Mesendoderm (in vitro differentiated cells): ENCODE data around the gene PRKN.

Experiments used
- DNase-seq: peaks from one replicate; pipeline ENCODE4 v3.0.0; 2013
- H2AK5ac ChIP-seq: 2 replicates; pipeline ENCODE4 v1.6.1; 2013; ENCODE audit warnings: low read length, inconsistent platforms
- H2BK120ac ChIP-seq: 2 replicates; pipeline ENCODE4 v1.6.1; 2013; ENCODE audit warnings: low read depth, mild to moderate bottlenecking, low read length, moderate library complexity, mixed read lengths
- H2BK15ac ChIP-seq: replicated peaks from 2 replicates; pipeline ENCODE4 v1.6.1; 2013; ENCODE audit warnings: low read depth, mild to moderate bottlenecking, moderate library complexity
- H2BK5ac ChIP-seq: 2 replicates; pipeline ENCODE4 v1.6.1; 2013; ENCODE audit warnings: low read length, inconsistent platforms
- H3K18ac ChIP-seq: 2 replicates; pipeline ENCODE4 v1.6.1; 2013; ENCODE audit warnings: mild to moderate bottlenecking, low read length, mixed read lengths
- H3K23ac ChIP-seq: one replicate; pipeline ENCODE4 v1.6.1; 2013; ENCODE audit warnings: low read length
- H3K27ac ChIP-seq: 2 replicates; pipeline ENCODE4 v1.5.1; 2013; ENCODE audit warnings: low read depth, mild to moderate bottlenecking, inconsistent platforms, low read length, moderate library complexity
- H3K27me3 ChIP-seq: 2 replicates; pipeline ENCODE4 v1.6.1; 2013; ENCODE audit warnings: low read length, control low read depth, mild to moderate bottlenecking, inconsistent platforms; ENCODE audit not compliant: insufficient read depth, poor library complexity
- H3K36me3 ChIP-seq: 2 replicates; pipeline ENCODE4 v1.6.1; 2013; ENCODE audit warnings: low read length, inconsistent platforms; ENCODE audit not compliant: control insufficient read depth, insufficient read depth
- H3K4ac ChIP-seq: one replicate; pipeline ENCODE4 v1.6.1; 2013; ENCODE audit warnings: low read depth, mild to moderate bottlenecking, low read length, moderate library complexity
- H3K4me1 ChIP-seq: 2 replicates; pipeline ENCODE4 v1.6.1; 2013; ENCODE audit warnings: low read depth, low read length, inconsistent platforms; ENCODE audit not compliant: control insufficient read depth
- H3K4me2 ChIP-seq: 2 replicates; pipeline ENCODE4 v1.6.1; 2013; ENCODE audit warnings: low read length
- H3K4me3 ChIP-seq: 2 replicates; pipeline ENCODE4 v1.5.1; 2013; ENCODE audit warnings: mild to moderate bottlenecking, low read length
- H3K56ac ChIP-seq: one replicate; pipeline ENCODE4 v1.6.1; 2013; ENCODE audit warnings: low read length
- H3K79me1 ChIP-seq: 2 replicates; pipeline ENCODE4 v1.6.1; 2013; ENCODE audit warnings: low read length, inconsistent platforms
- H3K79me2 ChIP-seq: 2 replicates; pipeline ENCODE4 v1.6.1; 2013; ENCODE audit warnings: mild to moderate bottlenecking, low read length; ENCODE audit not compliant: control insufficient read depth, insufficient read depth
- H3K9ac ChIP-seq: 2 replicates; pipeline ENCODE4 v1.6.1; 2013; ENCODE audit warnings: low read length, inconsistent platforms
- H4K5ac ChIP-seq: one replicate; pipeline ENCODE4 v1.6.1; 2013; ENCODE audit warnings: low read length
- H4K8ac ChIP-seq: one replicate; pipeline ENCODE4 v1.6.1; 2013; ENCODE audit warnings: low read depth, mild to moderate bottlenecking, control low read depth, low read length, moderate library complexity
- WGBS: extraction: QIAGEN DNeasy Blood & Tissue Kit; methylation state at CpG from one replicate; pipeline ENCODE4 v1.1.7; 2013; ENCODE audit warnings: low lambda C conversion rate, missing lambda C conversion rate; ENCODE audit not compliant: insufficient coverage; ENCODE audit errors: extremely low coverage; 5-methylcytosine and 5-hydroxymethylcytosine counted together

Gene PRKN

DNA sequence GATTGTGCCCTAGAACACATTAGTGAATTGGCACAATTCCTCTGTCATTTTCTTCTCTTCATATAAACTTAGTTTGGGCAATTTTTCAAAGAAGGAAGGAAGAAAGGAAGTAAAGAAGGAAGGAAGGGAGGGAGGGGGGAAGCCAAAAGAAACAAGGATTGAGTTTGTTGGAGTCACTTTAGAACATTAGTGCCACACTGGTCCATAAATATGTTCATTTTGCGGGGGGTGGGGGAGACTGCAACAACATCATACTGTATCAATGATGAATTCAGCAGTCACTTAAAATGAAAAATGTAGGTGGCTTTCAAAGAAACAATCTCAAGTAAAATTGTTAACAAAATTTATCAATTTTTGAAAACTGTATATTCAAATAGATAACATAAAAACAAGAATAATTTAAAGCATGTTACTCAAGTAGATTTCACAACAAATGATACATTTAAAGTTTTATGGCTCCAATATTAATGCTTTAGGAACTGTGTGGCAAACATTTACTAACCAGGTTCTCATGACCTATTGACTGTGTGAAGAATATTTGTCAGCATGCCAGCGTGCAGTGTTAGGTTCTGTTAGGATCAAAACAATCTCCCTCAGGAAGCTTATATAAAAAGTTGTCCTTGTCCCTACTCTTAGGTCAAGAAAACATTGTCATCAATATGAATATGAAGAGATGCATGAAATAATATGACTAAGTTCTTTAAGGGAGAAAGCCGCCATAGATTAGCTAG lies 1245.6 kb downstream of the PRKN start:
- Histone ChIP-seq H3K27me3 (no peaks in the 10 kb centered on the region), H2AK5ac (no peak overlapping the region), H4K8ac (no peak overlapping the region), H4K5ac (no peak overlapping the region), H3K79me2 (no peaks in the 10 kb centered on the region), H3K23ac (no peak overlapping the region), H3K18ac (no peak overlapping the region), H3K79me1 (no peaks in the 10 kb centered on the region), H2BK5ac (no peak overlapping the region), H2BK15ac (no peak overlapping the region), H3K27ac (no peak overlapping the region), H3K4me2 (no peak overlapping the region), H3K4me1 (no peaks in the 10 kb centered on the region), H3K9ac (no peak overlapping the region), H3K56ac (no peak overlapping the region), H3K36me3 (no peaks in the 10 kb centered on the region), H3K4ac (no peak overlapping the region), H2BK120ac (no peak overlapping the region), H3K4me3 (no peak overlapping the region)
- WGBS, result no CpG with 5 or more reads among the region's 3 CpGs
- no peak for DNase-seq

GRCh38 chr6:161480421-161481155 lies 1247.0 kb downstream of the PRKN start:
- no peaks in the 10 kb centered on the region for H3K27me3 ChIP-seq
- H4K8ac ChIP-seq, result no peak overlapping the region
- no peak overlapping the region for H2BK15ac ChIP-seq
- no peak overlapping the region for H3K56ac ChIP-seq
- no peaks in the 10 kb centered on the region for H3K4me1 ChIP-seq
- no peak overlapping the region for H2BK120ac ChIP-seq
- DNase-seq, result no peak
- no peaks in the 10 kb centered on the region for H3K79me2 ChIP-seq
- H3K9ac ChIP-seq, result no peak overlapping the region
- H3K27ac ChIP-seq, result no peak overlapping the region
- H3K18ac ChIP-seq, result no peak overlapping the region
- H3K4me2 ChIP-seq, result no peak overlapping the region
- no peak overlapping the region for H4K5ac ChIP-seq
- no peaks in the 10 kb centered on the region for H3K36me3 ChIP-seq
- no peaks in the 10 kb centered on the region for H3K79me1 ChIP-seq
- H3K4me3 ChIP-seq, result no peak overlapping the region
- H2BK5ac ChIP-seq, result no peak overlapping the region
- WGBS, result no CpG with 5 or more reads among the region's 12 CpGs
- H2AK5ac ChIP-seq, result no peak overlapping the region
- H3K23ac ChIP-seq, result no peak overlapping the region
- no peak overlapping the region for H3K4ac ChIP-seq

- Histone ChIP-seq H3K79me1 (no peaks in the 10 kb centered on the region), H3K56ac (no peak overlapping the region), H4K5ac (no peak overlapping the region), H3K27ac (no peak overlapping the region), H2AK5ac (no peak overlapping the region), H2BK5ac (no peak overlapping the region), H3K36me3 (no peaks in the 10 kb centered on the region), H3K23ac (no peak overlapping the region), H4K8ac (no peak overlapping the region), H3K4me3 (no peak overlapping the region), H3K27me3 (no peaks in the 10 kb centered on the region), H2BK120ac (no peak overlapping the region), H3K4me2 (no peak overlapping the region), H3K4ac (no peak overlapping the region), H3K9ac (no peak overlapping the region), H3K79me2 (no peaks in the 10 kb centered on the region), H2BK15ac (no peak overlapping the region), H3K4me1 (no peaks in the 10 kb centered on the region), H3K18ac (no peak overlapping the region)
- no peak for DNase-seq
- no CpG with 5 or more reads among the region's 4 CpGs for WGBS
Measured at GRCh38 chr6:161479376-161479775, 1248.2 kb downstream of the PRKN start.

DNA sequence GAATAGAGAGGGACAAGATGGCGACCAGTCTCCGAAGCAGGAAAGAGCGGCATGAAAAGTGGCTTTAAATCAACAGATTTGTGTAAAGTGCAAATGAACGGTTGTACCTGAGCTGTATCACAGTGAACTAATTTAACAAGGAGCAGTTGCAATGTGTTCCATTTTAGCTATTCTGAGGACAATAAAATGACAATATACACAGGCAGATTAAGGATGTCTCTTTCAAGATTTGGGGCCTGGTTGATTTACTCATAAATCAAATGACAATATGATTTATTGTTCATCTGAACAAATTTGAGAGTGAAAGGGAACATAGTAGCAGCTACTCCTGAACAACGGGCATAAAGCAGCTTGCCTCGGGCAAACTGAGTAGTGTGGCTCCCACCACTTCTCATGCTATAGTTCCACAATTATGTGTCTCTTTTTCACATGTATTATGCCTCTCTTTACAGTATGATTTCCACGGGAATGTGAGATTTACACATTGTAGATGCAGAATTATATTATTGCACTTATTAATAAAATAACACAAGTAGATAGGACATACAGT lies 1249.6 kb downstream of the PRKN start:
- H2AK5ac ChIP-seq, result no peak overlapping the region
- no peak overlapping the region for H2BK15ac ChIP-seq
- no peak overlapping the region for H2BK5ac ChIP-seq
- no peaks in the 10 kb centered on the region for H3K27me3 ChIP-seq
- WGBS, result no CpG with 5 or more reads among the region's 7 CpGs
- no peak overlapping the region for H3K23ac ChIP-seq
- H3K9ac ChIP-seq, result no peak overlapping the region
- H4K8ac ChIP-seq, result no peak overlapping the region
- H3K56ac ChIP-seq, result no peak overlapping the region
- no peak overlapping the region for H3K4ac ChIP-seq
- H3K4me1 ChIP-seq, result no peaks in the 10 kb centered on the region
- H3K4me2 ChIP-seq, result no peak overlapping the region
- H4K5ac ChIP-seq, result no peak overlapping the region
- H3K4me3 ChIP-seq, result no peak overlapping the region
- no peak overlapping the region for H3K27ac ChIP-seq
- no peaks in the 10 kb centered on the region for H3K36me3 ChIP-seq
- no peak for DNase-seq
- H2BK120ac ChIP-seq, result no peak overlapping the region
- H3K79me2 ChIP-seq, result no peaks in the 10 kb centered on the region
- H3K79me1 ChIP-seq, result no peaks in the 10 kb centered on the region
- H3K18ac ChIP-seq, result no peak overlapping the region

DNA sequence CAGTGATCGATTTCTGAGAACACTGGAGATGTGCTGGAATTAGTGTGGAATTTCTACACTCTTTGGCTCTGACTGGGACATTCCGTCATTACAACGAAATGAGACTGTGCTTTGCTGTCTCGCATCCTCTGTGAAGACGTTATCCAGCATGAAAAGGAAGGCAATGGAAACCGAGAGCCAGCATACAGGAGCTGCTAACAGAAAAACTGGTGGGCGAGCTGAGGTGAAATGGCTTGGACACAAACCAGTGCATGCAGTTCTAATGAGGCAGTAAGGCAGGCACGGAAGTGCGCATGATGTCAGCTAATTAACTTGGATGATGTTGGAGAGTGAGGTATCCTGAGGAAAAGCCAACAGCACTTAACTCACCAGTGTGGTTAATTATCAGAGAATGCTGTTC lies 1250.9 kb downstream of the PRKN start:
- H3K4me3 ChIP-seq, result no peak overlapping the region
- H3K36me3 ChIP-seq, result no peaks in the 10 kb centered on the region
- no peak overlapping the region for H3K18ac ChIP-seq
- H4K5ac ChIP-seq, result no peak overlapping the region
- H2AK5ac ChIP-seq, result no peak overlapping the region
- H3K4me1 ChIP-seq, result no peaks in the 10 kb centered on the region
- no peak overlapping the region for H4K8ac ChIP-seq
- H3K23ac ChIP-seq, result no peak overlapping the region
- no peak overlapping the region for H2BK5ac ChIP-seq
- DNase-seq, result no peak
- H3K9ac ChIP-seq, result no peak overlapping the region
- no peaks in the 10 kb centered on the region for H3K79me1 ChIP-seq
- no peak overlapping the region for H2BK120ac ChIP-seq
- no peak overlapping the region for H3K4me2 ChIP-seq
- no peaks in the 10 kb centered on the region for H3K79me2 ChIP-seq
- H3K56ac ChIP-seq, result no peak overlapping the region
- WGBS, result no CpG with 5 or more reads among the region's 9 CpGs
- H3K27ac ChIP-seq, result no peak overlapping the region
- H3K4ac ChIP-seq, result no peak overlapping the region
- H2BK15ac ChIP-seq, result no peak overlapping the region
- no peaks in the 10 kb centered on the region for H3K27me3 ChIP-seq
